HL-60 (cell line): Measurements from ENCODE around the gene SLC25A25.

Experiments used
- CTCF ChIP-seq: IDR thresholded peaks from one replicate; pipeline ENCODE4 v1.5.1; 2011; ENCODE audit warnings: low read length, control low read depth, inconsistent platforms; ENCODE audit not compliant: insufficient read depth
- TF ChIP-seq, protein P1 (sequence below): IDR thresholded peaks from 2 replicates; pipeline ENCODE4 v1.6.1; 2012; ENCODE audit warnings: low read depth; ENCODE audit not compliant: insufficient replicate concordance

DNA sequence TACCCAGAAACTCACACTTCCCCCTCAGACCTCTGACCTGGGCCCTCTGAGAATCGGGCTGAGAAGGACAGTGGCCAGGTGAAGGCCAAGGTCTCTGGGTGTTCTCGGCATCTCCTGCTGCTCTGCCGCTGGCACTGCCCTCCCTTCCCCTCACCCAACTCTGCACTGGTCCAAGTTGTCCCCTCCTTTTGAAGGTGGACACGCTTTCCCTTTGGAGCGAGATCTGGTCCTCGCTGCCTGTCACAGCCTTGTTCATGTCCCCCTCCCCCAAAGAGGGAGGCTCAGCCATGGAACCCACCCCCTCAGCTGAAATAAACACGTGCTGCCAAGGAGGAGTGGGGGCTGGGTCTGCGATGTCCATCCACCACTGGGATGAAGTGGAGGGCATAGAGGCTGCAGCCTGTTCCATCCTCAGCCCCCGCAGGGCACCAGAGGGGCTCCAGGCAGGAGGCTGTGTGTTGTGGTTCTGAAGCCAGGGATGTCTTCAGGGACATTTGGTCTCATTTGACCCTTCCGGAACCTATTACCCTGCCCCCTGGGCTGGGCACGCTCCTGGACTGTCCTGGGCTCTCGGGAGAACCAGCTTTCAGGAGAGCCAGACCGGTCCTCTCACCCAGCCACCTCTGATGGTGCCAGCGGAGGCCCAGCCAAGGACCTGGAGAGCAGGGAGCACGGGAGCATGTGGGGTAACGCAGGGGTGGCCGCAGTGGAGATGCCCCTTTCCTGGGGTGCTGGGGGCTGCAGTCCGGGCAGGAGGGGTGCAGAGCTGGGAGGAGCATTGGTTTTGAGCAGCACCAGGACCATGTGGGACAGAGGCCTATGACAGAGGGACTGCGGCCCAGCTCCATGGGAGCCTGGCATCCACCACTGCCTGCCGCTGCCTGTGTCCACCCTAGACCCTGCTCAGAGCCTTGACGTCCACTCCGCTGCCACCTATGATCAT, 76.5 kb downstream of the SLC25A25 start:
- TF ChIP-seq, protein P1, sequence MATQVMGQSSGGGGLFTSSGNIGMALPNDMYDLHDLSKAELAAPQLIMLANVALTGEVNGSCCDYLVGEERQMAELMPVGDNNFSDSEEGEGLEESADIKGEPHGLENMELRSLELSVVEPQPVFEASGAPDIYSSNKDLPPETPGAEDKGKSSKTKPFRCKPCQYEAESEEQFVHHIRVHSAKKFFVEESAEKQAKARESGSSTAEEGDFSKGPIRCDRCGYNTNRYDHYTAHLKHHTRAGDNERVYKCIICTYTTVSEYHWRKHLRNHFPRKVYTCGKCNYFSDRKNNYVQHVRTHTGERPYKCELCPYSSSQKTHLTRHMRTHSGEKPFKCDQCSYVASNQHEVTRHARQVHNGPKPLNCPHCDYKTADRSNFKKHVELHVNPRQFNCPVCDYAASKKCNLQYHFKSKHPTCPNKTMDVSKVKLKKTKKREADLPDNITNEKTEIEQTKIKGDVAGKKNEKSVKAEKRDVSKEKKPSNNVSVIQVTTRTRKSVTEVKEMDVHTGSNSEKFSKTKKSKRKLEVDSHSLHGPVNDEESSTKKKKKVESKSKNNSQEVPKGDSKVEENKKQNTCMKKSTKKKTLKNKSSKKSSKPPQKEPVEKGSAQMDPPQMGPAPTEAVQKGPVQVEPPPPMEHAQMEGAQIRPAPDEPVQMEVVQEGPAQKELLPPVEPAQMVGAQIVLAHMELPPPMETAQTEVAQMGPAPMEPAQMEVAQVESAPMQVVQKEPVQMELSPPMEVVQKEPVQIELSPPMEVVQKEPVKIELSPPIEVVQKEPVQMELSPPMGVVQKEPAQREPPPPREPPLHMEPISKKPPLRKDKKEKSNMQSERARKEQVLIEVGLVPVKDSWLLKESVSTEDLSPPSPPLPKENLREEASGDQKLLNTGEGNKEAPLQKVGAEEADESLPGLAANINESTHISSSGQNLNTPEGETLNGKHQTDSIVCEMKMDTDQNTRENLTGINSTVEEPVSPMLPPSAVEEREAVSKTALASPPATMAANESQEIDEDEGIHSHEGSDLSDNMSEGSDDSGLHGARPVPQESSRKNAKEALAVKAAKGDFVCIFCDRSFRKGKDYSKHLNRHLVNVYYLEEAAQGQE = no peak
- TF ChIP-seq CTCF = no peak
